ENCODE results near the gene OPN4.

Gene OPN4

GRCh38 chr10:86662186-86663045 lies 8.1 kb downstream of the OPN4 start:
- no peak for DNase-seq (ENCODE audit: low read depth in 3 of 3)

GRCh38 chr10:86663046-86663345 lies 8.6 kb downstream of the OPN4 start:
- DNase-seq (ENCODE audit: low read depth in 3 of 3) = no peak

GRCh38 chr10:86663576-86664339 lies 9.4 kb downstream of the OPN4 start:
- DNase-seq (ENCODE audit: low read depth in 3 of 3) = no peak

- no peak for DNase-seq (ENCODE audit: low read depth in 3 of 3)
These were observed 10.2 kb downstream of the OPN4 start for GRCh38 chr10:86664341-86665217.

- no peak for DNase-seq (ENCODE audit: low read depth in 3 of 3)
These were observed 10.9 kb downstream of the OPN4 start for GRCh38 chr10:86665218-86665607.

- no peak for DNase-seq (ENCODE audit: low read depth in 3 of 3)
These were observed 11.5 kb downstream of the OPN4 start for GRCh38 chr10:86665868-86666267.

- DNase-seq (ENCODE audit: low read depth in 3 of 3) = no peak
These were observed 12.2 kb downstream of the OPN4 start for GRCh38 chr10:86666538-86666937.

GRCh38 chr10:86667421-86668181 lies 13.3 kb downstream of the OPN4 start:
- no peak for DNase-seq (ENCODE audit: low read depth in 3 of 3)

- DNase-seq (ENCODE audit: low read depth in 3 of 3) = no peak
These were observed 14.2 kb downstream of the OPN4 start, which contains the start of gene LDB3 for GRCh38 chr10:86668297-86669165. Gene LDB3 (plus strand): TSS chr10:86668511. CDS start chr10:86668692, 181 bp downstream.

- DNase-seq (ENCODE audit: low read depth in 3 of 3) = no peak
These were observed 16.0 kb downstream of the OPN4 start for GRCh38 chr10:86670290-86670811.

- no peak for DNase-seq (ENCODE audit: low read depth in 3 of 3)
These were observed 16.5 kb downstream of the OPN4 start for GRCh38 chr10:86670876-86671275.

GRCh38 chr10:86671419-86671818 lies 17.1 kb downstream of the OPN4 start:
- DNase-seq (ENCODE audit: low read depth in 3 of 3) = no peak

GRCh38 chr10:86671985-86672710 lies 17.8 kb downstream of the OPN4 start:
- DNase-seq (ENCODE audit: low read depth in 3 of 3) = no peak

- no peak for DNase-seq (ENCODE audit: low read depth in 3 of 3)
These were observed 19.0 kb downstream of the OPN4 start for GRCh38 chr10:86673216-86673826.

GRCh38 chr10:86673827-86674581 lies 19.7 kb downstream of the OPN4 start:
- no peak for DNase-seq (ENCODE audit: low read depth in 3 of 3)

GRCh38 chr10:86674912-86675311 lies 20.6 kb downstream of the OPN4 start:
- no peak for DNase-seq (ENCODE audit: low read depth in 3 of 3)

GRCh38 chr10:86677374-86677773 lies 23.0 kb downstream of the OPN4 start:
- no peak for DNase-seq (ENCODE audit: low read depth in 3 of 3)

All from stimulated activated CD4-positive, alpha-beta T cell treated with anti-CD3 and anti-CD28 coated beads, TNF-alpha, amount 100 ng/mL, for 48 hours (primary cell).